SU-DHL-6 (cell line): ENCODE measurements around the gene MAPK6.

Source experiments
- H2AFZ ChIP-seq: fragments of 200-600 bp; sonication (generic); 2 replicates; pipeline ENCODE4 v1.6.1; 2014; ENCODE audit warnings: low read depth, mild to moderate bottlenecking, moderate library complexity, mixed read lengths, antibody characterized with exemption, low read length; ENCODE audit not compliant: severe bottlenecking
- H3F3A ChIP-seq: fragments of 200-600 bp; shearing (Covaris generic); 2 replicates; pipeline ENCODE4 v1.6.0; 2016; ENCODE audit warnings: antibody characterized with exemption, mild to moderate bottlenecking; ENCODE audit not compliant: insufficient read depth
- H3K27ac ChIP-seq: fragments of 200-600 bp; sonication (generic); 2 replicates; pipeline ENCODE4 v1.5.1; 2016; ENCODE audit warnings: low read depth, mild to moderate bottlenecking, low read length, moderate library complexity, mixed read lengths
- H3K27me3 ChIP-seq: fragments of 200-600 bp; sonication (generic), shearing (Covaris generic); 2 replicates; pipeline ENCODE4 v1.6.0; 2014; ENCODE audit warnings: mild to moderate bottlenecking, low read length
- H3K36me3 ChIP-seq: fragments of 200-600 bp; sonication (generic); 2 replicates; pipeline ENCODE4 v1.6.1; 2014; ENCODE audit warnings: mild to moderate bottlenecking, low read length, mixed read lengths
- H3K4me2 ChIP-seq: fragments of 300-600, 200-600 bp; shearing (Covaris generic), sonication (generic); 2 replicates; pipeline ENCODE4 v1.6.0; 2014; ENCODE audit warnings: low read length, low read depth, mild to moderate bottlenecking; ENCODE audit not compliant: poor library complexity, severe bottlenecking
- H3K4me3 ChIP-seq: fragments of 200-600 bp; sonication (generic); 2 replicates; pipeline ENCODE4 v1.5.1; 2014; ENCODE audit warnings: antibody characterized with exemption, low read length, mild to moderate bottlenecking, mixed read lengths; ENCODE audit not compliant: insufficient read depth, poor library complexity, severe bottlenecking
- H3K79me2 ChIP-seq: fragments of 200-600 bp; sonication (generic); 2 replicates; pipeline ENCODE4 v1.6.1; 2014; ENCODE audit warnings: mild to moderate bottlenecking, low read length, moderate library complexity; ENCODE audit not compliant: insufficient read depth
- H3K9ac ChIP-seq: fragments of 200-600 bp; sonication (generic); 2 replicates; pipeline ENCODE4 v1.7.0; 2014; ENCODE audit warnings: mild to moderate bottlenecking, low read length
- H3K9me2 ChIP-seq: fragments of 200-600 bp; sonication (generic); replicated peaks from 2 replicates; pipeline ENCODE4 v1.6.1; 2014; ENCODE audit warnings: low read length; ENCODE audit not compliant: insufficient read depth
- H3K9me3 ChIP-seq: fragments of 200-600 bp; sonication (generic); 2 replicates; pipeline ENCODE4 v1.6.1; 2014; ENCODE audit warnings: low read length, mixed read lengths; ENCODE audit not compliant: insufficient read depth
- H4K20me1 ChIP-seq: fragments of 200-600 bp; sonication (generic); 2 replicates; pipeline ENCODE4 v1.6.1; 2014; ENCODE audit warnings: low read depth, mild to moderate bottlenecking, antibody characterized with exemption, low read length, moderate library complexity, mixed read lengths
- EZH2phosphoT487 ChIP-seq: fragments of 200-600 bp; sonication (generic), shearing (Covaris generic); conservative IDR thresholded peaks from 2 replicates; pipeline ENCODE4 v1.6.1; 2018; ENCODE audit warnings: mild to moderate bottlenecking, antibody characterized with exemption, low read length, moderate library complexity, mixed read lengths
- TF ChIP-seq, protein P1 (sequence below): fragments of 200-600 bp; sonication (generic); IDR thresholded peaks from one replicate; pipeline ENCODE4 v1.5.1; 2017; ENCODE audit warnings: antibody characterized with exemption, mild to moderate bottlenecking, low read length, moderate library complexity; ENCODE audit not compliant: insufficient read depth, poor library complexity, severe bottlenecking

The MAPK6 gene

DNA sequence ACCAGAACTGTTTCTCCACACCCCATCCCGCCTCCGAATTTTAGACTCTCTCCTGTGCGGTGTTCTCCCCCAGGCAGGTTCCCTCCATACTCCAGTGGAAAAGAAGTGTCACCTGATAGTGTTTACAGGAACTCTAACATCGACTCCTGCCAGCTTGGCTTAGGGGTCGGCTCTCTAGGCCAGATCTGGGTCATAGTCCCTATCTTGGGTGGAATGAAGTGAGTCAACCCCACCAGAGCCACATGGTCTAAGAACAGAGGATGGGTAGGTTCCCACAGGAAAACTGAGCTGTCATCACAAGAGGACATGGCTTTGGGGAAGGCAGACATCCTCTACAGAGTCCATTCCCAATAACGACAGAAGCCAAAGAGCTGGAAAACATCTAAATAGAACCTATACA, 87.6 kb downstream of the MAPK6 start:
- Histone ChIP-seq H3K27me3 (no peaks in the 10 kb centered on the region), H3K9ac (no peak overlapping the region), H3K9me3 (no peaks in the 10 kb centered on the region), H3K27ac (no peak overlapping the region), H3F3A (no peaks in the 10 kb centered on the region), H3K79me2 (no peaks in the 10 kb centered on the region), H3K36me3 (no peaks in the 10 kb centered on the region), H3K4me3 (no peak overlapping the region), H3K4me2 (no peak overlapping the region), H2AFZ (no peak overlapping the region), H4K20me1 (no peaks in the 10 kb centered on the region), H3K9me2 (no peaks in the 10 kb centered on the region)
- TF ChIP-seq EZH2phosphoT487: no peak
- TF ChIP-seq, protein P1, sequence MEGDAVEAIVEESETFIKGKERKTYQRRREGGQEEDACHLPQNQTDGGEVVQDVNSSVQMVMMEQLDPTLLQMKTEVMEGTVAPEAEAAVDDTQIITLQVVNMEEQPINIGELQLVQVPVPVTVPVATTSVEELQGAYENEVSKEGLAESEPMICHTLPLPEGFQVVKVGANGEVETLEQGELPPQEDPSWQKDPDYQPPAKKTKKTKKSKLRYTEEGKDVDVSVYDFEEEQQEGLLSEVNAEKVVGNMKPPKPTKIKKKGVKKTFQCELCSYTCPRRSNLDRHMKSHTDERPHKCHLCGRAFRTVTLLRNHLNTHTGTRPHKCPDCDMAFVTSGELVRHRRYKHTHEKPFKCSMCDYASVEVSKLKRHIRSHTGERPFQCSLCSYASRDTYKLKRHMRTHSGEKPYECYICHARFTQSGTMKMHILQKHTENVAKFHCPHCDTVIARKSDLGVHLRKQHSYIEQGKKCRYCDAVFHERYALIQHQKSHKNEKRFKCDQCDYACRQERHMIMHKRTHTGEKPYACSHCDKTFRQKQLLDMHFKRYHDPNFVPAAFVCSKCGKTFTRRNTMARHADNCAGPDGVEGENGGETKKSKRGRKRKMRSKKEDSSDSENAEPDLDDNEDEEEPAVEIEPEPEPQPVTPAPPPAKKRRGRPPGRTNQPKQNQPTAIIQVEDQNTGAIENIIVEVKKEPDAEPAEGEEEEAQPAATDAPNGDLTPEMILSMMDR: no peak

DNA sequence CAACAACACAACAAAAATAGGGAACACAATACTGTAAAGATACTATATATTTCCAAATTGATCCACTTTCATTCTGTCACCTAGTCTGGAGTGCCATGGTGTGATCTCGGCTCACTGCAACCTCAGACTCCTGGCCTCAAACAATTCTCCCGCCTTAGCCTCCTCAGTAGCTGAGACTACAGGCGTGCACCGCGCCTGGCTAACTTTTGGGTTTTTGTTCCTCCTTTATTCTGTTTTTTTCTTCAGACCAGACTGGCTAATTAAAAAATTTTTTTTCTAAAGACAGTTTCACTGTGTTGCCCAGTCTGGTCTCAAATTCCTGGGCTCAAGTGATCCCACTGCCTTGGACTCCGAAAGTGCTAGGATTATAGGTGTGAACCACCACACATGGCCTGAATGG, 88.2 kb downstream of the MAPK6 start:
- no peaks in the 10 kb centered on the region for H4K20me1 ChIP-seq
- H3K9me3 ChIP-seq: no peaks in the 10 kb centered on the region

DNA sequence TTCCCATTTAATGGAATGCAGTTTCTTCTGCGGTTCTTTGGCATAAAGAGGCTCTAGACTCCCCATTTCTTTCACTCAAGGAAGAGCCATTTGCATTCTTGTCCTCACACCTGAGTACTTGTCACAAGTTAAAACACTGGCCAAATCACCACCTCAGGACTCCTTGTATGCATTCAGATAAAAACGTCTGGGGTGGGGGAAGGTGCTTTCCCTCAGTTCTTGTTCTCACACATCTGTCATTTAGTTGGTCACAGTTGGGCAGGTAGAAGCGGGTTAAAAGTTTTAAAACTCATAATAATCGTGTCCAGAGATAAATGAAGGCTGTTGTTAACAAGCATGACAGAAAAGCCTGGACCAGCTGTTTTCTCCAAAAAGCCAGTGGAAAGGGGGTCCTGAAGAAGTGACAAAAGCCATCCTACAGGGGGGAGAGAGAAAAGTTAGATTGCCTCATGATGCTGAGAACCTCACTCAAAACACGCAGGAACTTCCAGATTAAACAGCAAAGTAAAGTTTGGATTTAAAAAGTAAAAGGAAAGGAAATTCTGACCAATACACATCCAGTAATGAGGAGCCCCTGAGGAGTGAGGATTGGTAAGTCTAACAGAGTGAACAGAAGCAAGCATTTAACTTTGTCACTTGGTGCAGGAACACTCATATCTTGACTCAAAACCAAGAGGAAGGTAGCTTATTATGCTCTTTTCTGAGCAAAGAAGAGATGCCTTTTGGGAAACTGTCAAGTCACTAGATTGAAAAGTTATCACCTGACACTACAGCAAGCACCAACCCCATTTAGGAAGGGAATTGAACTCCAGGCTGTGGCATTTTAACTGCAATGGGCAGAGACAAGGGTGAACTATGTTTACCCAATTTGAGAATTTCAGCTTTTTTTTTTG, 90.8 kb downstream of the MAPK6 start:
- H3K9me3 ChIP-seq: no peaks in the 10 kb centered on the region
- no peaks in the 10 kb centered on the region for H4K20me1 ChIP-seq
- H3K9ac ChIP-seq: no peak overlapping the region
- no peaks in the 10 kb centered on the region for H3F3A ChIP-seq
- H3K36me3 ChIP-seq: no peaks in the 10 kb centered on the region
- H3K79me2 ChIP-seq: no peaks in the 10 kb centered on the region
- H3K4me2 ChIP-seq: no peak overlapping the region
- no peaks in the 10 kb centered on the region for H3K9me2 ChIP-seq
- H3K4me3 ChIP-seq: no peak overlapping the region
- no peaks in the 10 kb centered on the region for H3K27me3 ChIP-seq
- H2AFZ ChIP-seq: no peak overlapping the region
- H3K27ac ChIP-seq: no peak overlapping the region
- TF ChIP-seq, protein P1: no peak
- TF ChIP-seq EZH2phosphoT487: no peak

More for the DNA sequence above, 88.2 kb downstream of the MAPK6 start:
- Histone ChIP-seq H3K27ac (no peak overlapping the region), H3K9me2 (no peaks in the 10 kb centered on the region), H3F3A (no peaks in the 10 kb centered on the region), H3K4me3 (no peak overlapping the region), H3K36me3 (no peaks in the 10 kb centered on the region), H3K4me2 (no peak overlapping the region), H2AFZ (no peak overlapping the region), H3K27me3 (no peaks in the 10 kb centered on the region), H3K79me2 (no peaks in the 10 kb centered on the region), H3K9ac (no peak overlapping the region)
- no peak for TF ChIP-seq EZH2phosphoT487
- TF ChIP-seq, protein P1: no peak
